GM18907 (cell line): ENCODE measurements around the gene DRD2.

Source experiments
- ATAC-seq: cut with Tn5 transposase; IDR thresholded peaks from one replicate; pipeline ENCODE4 v1.9.1; 2021; ENCODE audit warnings: mild to moderate bottlenecking, moderate library complexity; ENCODE audit not compliant: unreplicated experiment

Gene DRD2

GRCh38 chr11:113405724-113406478 is 69.3 kb downstream of the DRD2 start:
- no peak for ATAC-seq

- ATAC-seq = no peak
Measured at GRCh38 chr11:113404859-113405430, 70.3 kb downstream of the DRD2 start.

GRCh38 chr11:113401718-113402117 is 73.5 kb downstream of the DRD2 start:
- no peak for ATAC-seq

GRCh38 chr11:113400631-113401230 is 74.5 kb downstream of the DRD2 start:
- no peak for ATAC-seq

GRCh38 chr11:113398669-113399430 is 76.3 kb downstream of the DRD2 start:
- ATAC-seq = no peak

GRCh38 chr11:113397821-113398220 is 77.4 kb downstream of the DRD2 start:
- ATAC-seq = no peak

- ATAC-seq = no peak
Measured at GRCh38 chr11:113397212-113397611, 78.0 kb downstream of the DRD2 start.

GRCh38 chr11:113396690-113397089 is 78.5 kb downstream of the DRD2 start:
- no peak for ATAC-seq

GRCh38 chr11:113395782-113396336 is 79.3 kb downstream of the DRD2 start:
- ATAC-seq = no peak

GRCh38 chr11:113394919-113395318 is 80.3 kb downstream of the DRD2 start:
- ATAC-seq = no peak

GRCh38 chr11:113393501-113393985 is 81.7 kb downstream of the DRD2 start:
- ATAC-seq = no peak

- no peak for ATAC-seq
Measured at GRCh38 chr11:113392236-113392921, 82.8 kb downstream of the DRD2 start.

GRCh38 chr11:113389272-113389671 is 85.9 kb downstream of the DRD2 start:
- no peak for ATAC-seq

- no peak for ATAC-seq
Measured at GRCh38 chr11:113387605-113388211, 87.5 kb downstream of the DRD2 start, which contains the start of gene ANKK1. ANKK1 (plus strand) TSS chr11:113387779; CDS start chr11:113387885, 106 bp downstream.

GRCh38 chr11:113386866-113387265 is 88.3 kb downstream of the DRD2 start:
- no peak for ATAC-seq

GRCh38 chr11:113385749-113386148 is 89.4 kb downstream of the DRD2 start:
- ATAC-seq = no peak

- ATAC-seq = no peak
Measured at GRCh38 chr11:113384551-113384950, 90.6 kb downstream of the DRD2 start.

GRCh38 chr11:113382121-113382520 is 93.1 kb downstream of the DRD2 start:
- ATAC-seq = no peak

GRCh38 chr11:113378692-113379091 is 96.5 kb downstream of the DRD2 start:
- ATAC-seq = no peak
